Measurements from ENCODE around the gene ZMIZ1.

ZMIZ1 gene

GRCh38 chr10:79066411-79067240, 2.1 kb upstream of the ZMIZ1 start:
- DNase-seq (ENCODE audit: low read depth) = no peak

- no peak for DNase-seq (ENCODE audit: low read depth)
Observed at GRCh38 chr10:79067241-79068202, 1.2 kb upstream of the ZMIZ1 start.

DNA sequence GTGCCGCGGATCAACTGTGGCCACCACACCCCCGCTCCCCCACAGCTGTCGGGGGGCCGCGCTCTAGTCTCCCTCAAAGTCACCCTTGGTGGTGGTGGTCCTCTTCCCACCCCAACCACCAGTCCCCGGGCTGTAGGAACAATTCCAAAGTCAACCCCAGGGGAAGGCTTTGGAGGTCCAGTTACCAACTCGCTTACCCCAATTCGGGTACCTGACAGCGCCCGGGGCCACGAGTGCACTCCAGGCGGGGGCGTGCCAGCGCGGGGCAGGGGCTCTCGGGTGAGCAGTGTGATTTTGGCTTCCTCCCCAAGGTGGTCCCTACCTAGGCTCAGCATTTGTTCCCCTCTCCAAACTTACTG, 584 bp upstream of the ZMIZ1 start:
- no peak for DNase-seq (ENCODE audit: low read depth)

DNA sequence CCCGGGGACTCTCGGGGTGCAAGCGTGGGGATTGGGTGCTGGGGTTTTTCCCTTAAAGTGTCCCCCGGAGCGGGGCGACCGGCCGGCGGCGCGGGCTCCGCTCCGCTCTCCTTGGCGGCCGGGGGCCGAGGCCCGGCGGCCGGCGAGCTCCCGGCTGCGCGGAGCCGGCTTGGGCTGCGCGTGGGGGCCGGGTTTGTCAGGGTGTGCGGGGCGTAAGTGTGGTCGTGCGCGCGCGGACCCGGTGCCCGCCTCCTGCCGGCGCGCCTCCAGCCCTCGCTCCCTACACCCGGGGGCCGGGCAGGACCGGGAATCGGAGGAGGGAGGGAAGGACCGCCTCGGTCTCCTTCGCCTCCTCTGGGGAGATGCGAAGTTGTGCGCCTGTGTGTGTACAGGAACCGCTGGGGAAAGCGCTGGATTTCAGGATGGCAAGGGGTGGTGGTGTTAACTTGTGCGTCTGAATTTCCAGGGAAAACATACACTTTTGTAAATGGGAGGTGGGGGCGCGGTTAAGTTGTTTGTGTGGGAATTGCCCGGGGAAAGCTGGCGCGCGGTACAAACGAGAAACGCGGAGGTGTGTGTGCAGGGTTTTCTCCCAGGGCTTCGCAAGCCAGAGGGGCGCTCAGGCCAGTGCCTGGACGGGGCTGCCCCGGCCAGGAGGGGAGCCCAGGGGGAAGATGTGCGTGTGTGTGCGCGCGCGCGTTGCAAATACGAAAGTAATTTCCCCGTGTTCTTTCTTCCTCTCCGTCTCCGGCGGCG, 737 bp downstream of the ZMIZ1 start:
- DNase-seq (ENCODE audit: low read depth) = no peak

- DNase-seq (ENCODE audit: low read depth) = no peak
Observed at GRCh38 chr10:79070081-79070605, 1.4 kb downstream of the ZMIZ1 start.

DNA sequence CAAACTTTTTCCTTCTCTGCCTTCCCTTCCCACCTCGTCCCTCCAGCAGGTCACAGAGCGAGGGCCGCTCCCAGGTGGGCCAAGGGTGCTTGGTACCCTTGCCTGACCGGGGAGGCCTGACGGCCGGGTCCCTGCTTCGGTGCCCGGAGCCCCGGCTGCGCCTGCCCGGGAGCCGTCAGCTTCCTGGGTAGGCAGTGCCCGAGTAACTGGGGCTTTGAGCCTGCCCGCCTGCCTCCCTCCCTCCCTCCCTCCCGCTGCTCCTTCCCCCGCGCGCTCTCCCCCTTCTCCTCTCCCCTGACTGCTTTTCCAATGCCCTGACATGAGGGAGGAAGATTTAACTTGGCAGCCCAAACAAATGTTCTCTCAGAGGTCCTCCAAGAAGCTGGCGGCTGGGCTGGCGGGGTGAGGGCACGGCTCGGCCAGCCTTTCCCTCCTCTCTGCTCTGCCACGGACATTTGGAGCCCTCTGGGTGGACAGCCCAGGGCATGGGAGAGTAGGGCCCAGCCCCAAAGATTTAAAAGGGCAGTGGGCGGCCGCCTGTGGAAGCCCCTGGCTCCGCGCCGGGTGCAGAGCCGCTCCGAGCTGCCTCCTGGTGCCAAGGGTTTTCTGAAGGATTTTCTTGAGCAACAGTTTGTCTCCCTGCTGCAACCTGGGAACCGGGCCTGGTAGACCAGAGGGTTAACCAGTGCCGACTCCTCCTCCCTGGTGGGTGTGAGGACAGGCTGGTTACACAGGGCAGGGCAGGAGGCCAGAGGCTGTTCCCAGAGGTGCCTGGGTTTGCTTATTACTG, 2.0 kb downstream of the ZMIZ1 start:
- no peak for DNase-seq (ENCODE audit: low read depth)

- DNase-seq (ENCODE audit: low read depth) = no peak
Observed at GRCh38 chr10:79071396-79071923, 2.7 kb downstream of the ZMIZ1 start.

DNA sequence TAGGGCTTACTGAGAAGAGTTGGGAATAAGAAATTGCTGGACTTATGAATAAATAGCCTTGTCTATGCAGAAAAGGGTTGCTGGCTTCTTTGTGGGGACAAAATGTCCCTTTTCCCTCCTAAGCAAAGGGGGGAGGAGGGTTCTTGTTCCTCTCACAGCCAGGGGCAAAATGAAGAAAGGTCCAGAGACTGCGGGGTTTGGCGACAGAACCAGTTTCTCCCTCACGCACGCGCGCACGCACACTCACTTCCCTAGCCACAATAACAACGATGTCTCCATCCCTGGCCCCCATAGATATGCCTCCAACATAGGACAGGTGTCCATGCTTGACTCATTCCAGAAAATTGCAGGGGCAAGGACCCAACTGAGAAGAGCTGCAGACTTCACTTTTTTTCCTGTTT, 3.3 kb downstream of the ZMIZ1 start:
- no peak for DNase-seq (ENCODE audit: low read depth)

DNA sequence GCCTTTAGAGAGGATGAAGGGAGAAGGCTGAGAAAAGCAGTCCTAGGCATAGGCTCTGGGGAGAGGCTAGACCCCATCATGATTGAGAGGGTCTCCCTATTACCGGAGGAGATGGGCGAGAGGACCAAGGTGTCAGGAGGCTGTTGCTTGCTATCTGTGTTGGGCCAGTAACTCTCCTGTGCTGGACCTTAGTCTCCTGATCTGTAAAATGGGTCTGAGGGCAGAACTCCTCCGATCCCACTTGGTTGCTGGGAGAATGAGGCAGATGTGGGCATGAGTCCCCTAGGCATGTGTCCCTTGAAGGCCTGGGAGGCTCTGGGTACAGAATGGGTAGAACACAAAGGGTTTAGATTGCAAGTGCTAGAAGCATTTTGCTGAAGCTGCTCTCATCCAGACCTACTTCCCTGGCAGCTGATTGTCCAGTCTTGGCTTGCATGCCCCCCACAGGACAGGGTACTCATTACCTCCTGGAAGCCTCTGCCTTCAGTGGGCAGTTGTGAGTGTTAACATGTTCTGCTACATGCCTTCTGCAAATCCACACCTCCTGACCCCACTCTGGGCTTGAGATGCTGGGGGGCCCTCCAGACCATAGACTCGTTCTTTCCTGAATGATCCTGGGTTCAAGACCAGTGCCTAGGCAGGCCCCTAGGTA, 4.4 kb downstream of the ZMIZ1 start:
- DNase-seq (ENCODE audit: low read depth) = no peak

DNA sequence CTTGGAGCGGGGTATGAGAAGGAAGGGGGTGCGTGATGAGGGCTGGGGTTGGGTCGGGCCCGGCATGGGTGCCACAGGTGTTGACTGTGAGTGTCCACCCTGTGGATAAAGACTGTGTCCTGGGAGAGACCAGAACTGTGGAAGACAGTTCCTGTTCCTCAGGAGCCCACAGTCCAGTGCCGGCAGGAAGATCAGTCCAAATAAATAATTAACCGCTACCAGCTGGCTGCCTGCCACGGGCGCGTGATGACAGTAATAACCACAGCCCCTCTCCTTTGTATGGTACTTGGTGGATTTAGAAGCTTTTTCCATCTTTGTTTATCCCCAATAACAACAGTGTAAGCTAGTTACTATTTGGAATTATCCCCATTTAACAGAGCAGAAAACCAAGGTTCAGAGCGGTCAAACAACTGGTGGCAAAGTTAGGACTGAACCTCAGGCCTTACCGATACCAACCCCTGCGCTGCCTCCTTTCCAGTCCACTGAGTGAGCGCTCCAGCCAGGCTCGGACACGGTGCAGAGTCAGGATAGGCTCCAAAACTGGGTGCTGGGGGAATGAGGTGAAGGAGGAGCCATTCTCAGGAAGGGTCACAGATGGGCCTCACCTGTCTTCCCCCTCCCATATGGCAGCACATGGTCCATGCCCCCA, 5.1 kb downstream of the ZMIZ1 start:
- DNase-seq (ENCODE audit: low read depth) = no peak

DNA sequence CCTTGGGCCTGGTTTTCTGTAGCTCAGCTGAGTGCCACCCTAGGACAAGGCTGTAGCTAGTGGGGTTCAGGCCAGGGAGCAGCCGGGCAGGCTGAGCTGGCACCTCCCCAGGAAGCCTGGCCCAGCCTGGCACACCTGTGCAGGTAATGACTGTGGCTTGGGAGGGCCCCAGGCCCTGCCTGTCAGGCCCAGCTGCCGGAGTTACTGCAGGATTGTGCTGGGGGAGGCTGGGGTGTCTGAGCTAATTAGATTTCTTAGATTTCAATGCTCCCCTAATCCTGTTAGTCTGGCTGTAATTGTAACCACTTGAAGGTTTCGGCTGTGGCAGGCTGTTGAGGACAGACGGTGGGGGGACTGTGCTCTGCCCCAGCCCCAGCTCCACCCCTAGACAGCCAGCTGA, 6.0 kb downstream of the ZMIZ1 start:
- DNase-seq (ENCODE audit: low read depth) = no peak

- DNase-seq (ENCODE audit: low read depth) = no peak
Observed at GRCh38 chr10:79075418-79075817, 6.7 kb downstream of the ZMIZ1 start.

DNA sequence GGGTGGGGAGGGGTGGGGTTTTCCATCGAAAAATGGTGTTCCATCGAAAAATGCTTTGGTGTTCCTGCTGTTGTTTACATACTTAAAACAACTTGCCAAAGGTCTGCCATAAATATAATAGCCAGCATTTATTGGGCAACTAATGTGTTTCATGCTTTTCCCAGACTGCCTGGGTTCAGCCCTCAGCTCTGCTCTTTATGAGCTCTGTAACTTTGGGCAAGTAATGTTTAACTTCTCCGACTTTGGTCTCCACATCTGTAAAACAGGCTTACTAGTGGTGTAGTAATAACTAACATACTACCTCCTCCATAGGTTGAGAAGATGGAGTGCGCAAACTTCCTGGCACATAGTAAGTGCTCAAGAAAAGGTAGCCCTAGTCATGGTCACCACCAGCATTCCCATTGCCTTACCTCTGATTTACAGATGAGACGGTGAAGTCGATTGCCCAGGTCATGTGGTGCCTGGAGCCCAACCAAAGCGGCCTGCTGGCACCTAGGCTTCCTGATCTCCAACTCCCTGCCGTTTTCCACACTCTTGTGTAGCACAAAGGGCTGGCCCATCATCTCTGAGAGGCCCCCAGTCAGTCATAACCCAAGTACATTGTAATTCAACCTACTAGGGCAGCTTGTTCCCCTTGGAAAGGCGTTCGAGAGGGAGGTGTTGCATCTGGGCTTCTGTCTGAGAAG, 8.9 kb downstream of the ZMIZ1 start:
- DNase-seq (ENCODE audit: low read depth) = no peak

- no peak for DNase-seq (ENCODE audit: low read depth)
Observed at GRCh38 chr10:79078367-79079053, 9.7 kb downstream of the ZMIZ1 start.

GRCh38 chr10:79079054-79079397, 10.3 kb downstream of the ZMIZ1 start:
- no peak for DNase-seq (ENCODE audit: low read depth)

- DNase-seq (ENCODE audit: low read depth) = no peak
Observed at GRCh38 chr10:79079490-79080355, 11.0 kb downstream of the ZMIZ1 start.

DNA sequence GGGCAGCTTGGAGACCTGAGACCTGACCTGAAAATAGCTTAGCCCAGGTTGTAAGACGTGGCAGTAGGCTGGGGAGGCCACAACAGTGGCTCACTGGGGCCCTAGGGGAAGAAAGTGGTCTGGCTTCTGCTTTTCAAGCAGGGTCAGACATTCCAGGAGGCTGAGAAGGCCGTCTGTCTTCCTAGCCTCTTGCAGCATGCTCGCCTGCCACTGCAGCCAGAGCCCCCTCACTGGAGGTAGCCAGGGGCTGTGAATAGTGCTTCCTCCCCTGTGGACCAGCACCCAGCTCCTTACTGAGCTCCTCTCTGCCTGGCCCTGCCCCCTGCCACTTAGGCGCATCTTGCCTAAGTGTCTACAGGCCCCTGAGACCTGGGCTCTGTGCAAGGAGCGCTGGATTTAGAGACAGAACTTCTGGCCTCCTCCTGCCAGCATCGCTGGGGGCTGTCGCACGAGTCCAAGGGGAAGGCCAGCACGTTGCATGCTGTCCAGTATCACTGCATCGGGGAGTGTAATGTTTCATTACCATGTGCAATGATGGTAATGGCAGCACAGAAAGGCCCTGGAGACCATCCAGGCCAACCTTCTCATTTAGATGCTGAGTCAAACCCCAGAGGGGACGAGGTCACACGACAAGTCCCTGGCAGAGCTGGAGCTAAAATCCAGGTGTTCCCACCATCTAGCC, 12.7 kb downstream of the ZMIZ1 start:
- DNase-seq (ENCODE audit: low read depth) = no peak

Measured in HS-27A (cell line).